OCI-M1 (cell line): ENCODE results near the gene PTPRN2.
"Not testable (repeated sequence)": the region's sequence is repeated elsewhere in the genome, so short reads cannot be mapped to it uniquely, and the experiment has no call there.

Experiments used
- DNase-seq: peaks from one replicate; lab custom pipeline; 2025; lab: John Stamatoyannopoulos, UW

The PTPRN2 gene

GRCh38 chr7:158235862-158236261 is 351.8 kb downstream of the PTPRN2 start:
- DNase-seq = no peak

GRCh38 chr7:158229945-158230344 is 357.7 kb downstream of the PTPRN2 start:
- no peak for DNase-seq

GRCh38 chr7:158228986-158229385 is 358.6 kb downstream of the PTPRN2 start:
- no peak for DNase-seq

GRCh38 chr7:158228131-158228530 is 359.5 kb downstream of the PTPRN2 start:
- no peak for DNase-seq

GRCh38 chr7:158227258-158227984 is 360.2 kb downstream of the PTPRN2 start:
- DNase-seq = no peak

- DNase-seq = no peak
These were observed 371.4 kb downstream of the PTPRN2 start for GRCh38 chr7:158216198-158216597.

- DNase-seq = no peak
These were observed 378.2 kb downstream of the PTPRN2 start for GRCh38 chr7:158209435-158209834.

- no peak for DNase-seq
These were observed 381.3 kb downstream of the PTPRN2 start for GRCh38 chr7:158206341-158206740.

- no peak for DNase-seq
These were observed 383.2 kb downstream of the PTPRN2 start for GRCh38 chr7:158204453-158204852.

- not testable (repeated sequence) for DNase-seq
These were observed 383.7 kb downstream of the PTPRN2 start for GRCh38 chr7:158203948-158204347.

GRCh38 chr7:158194365-158194900 is 393.2 kb downstream of the PTPRN2 start:
- no peak for DNase-seq

- DNase-seq = no peak
These were observed 394.2 kb downstream of the PTPRN2 start for GRCh38 chr7:158193446-158193845.

GRCh38 chr7:158192956-158193355 is 394.7 kb downstream of the PTPRN2 start:
- no peak for DNase-seq

GRCh38 chr7:158192184-158192835 is 395.3 kb downstream of the PTPRN2 start:
- DNase-seq = no peak

GRCh38 chr7:158191671-158192070 is 396.0 kb downstream of the PTPRN2 start:
- no peak for DNase-seq

GRCh38 chr7:158190756-158191155 is 396.9 kb downstream of the PTPRN2 start:
- DNase-seq = no peak

- DNase-seq = no peak
These were observed 398.9 kb downstream of the PTPRN2 start for GRCh38 chr7:158188676-158189075.

- DNase-seq = no peak
These were observed 400.0 kb downstream of the PTPRN2 start for GRCh38 chr7:158187694-158187994.

- no peak for DNase-seq
These were observed 400.5 kb downstream of the PTPRN2 start for GRCh38 chr7:158186864-158187693.

GRCh38 chr7:158186406-158186805 is 401.2 kb downstream of the PTPRN2 start:
- DNase-seq = no peak

GRCh38 chr7:158185653-158186052 is 402.0 kb downstream of the PTPRN2 start:
- DNase-seq = no peak

GRCh38 chr7:158183431-158183830 is 404.2 kb downstream of the PTPRN2 start:
- DNase-seq = no peak
